HG03066 (cell line): ENCODE data around the gene GIMD1.

ENCODE experiments used
- ATAC-seq: cut with Tn5 transposase; IDR thresholded peaks from one replicate; pipeline ENCODE4 v1.9.1; 2021; ENCODE audit warnings: low read depth; ENCODE audit not compliant: unreplicated experiment

Gene GIMD1

GRCh38 chr4:106315968-106316772, 52.4 kb downstream of the GIMD1 start, which contains the start of the genes AIMP1 and TBCK:
Gene AIMP1 (plus strand): TSS chr4:106316550. CDS start chr4:106325010, 8,460 bp downstream.
Gene TBCK (minus strand): TSS chr4:106316209. CDS start chr4:106308960, 7,249 bp downstream.
- ATAC-seq: peak; percentile 85

- peak; percentile 24 for ATAC-seq
Measured at GRCh38 chr4:106315476-106315967, 53.1 kb downstream of the GIMD1 start.

GRCh38 chr4:106314960-106315359, 53.6 kb downstream of the GIMD1 start:
- ATAC-seq: no peak

GRCh38 chr4:106312997-106313522, 55.5 kb downstream of the GIMD1 start:
- ATAC-seq: no peak

- no peak for ATAC-seq
Measured at GRCh38 chr4:106312377-106312776, 56.2 kb downstream of the GIMD1 start.
